Kidney epithelial cell (primary cell): ENCODE results near the gene CENPT. TPM values are rescaled to one million over a fixed set of nuclear protein-coding genes. Genes with fewer than 3 reads are reported as not detected.

Experiments used
- DNase-seq: peaks from one replicate; pipeline ENCODE4 v3.0.0-alpha.2; 2010; ENCODE audit warnings: low read depth
- H3K27me3 ChIP-seq: 2 replicates; pipeline ENCODE4 v1.6.0; 2011; ENCODE audit warnings: low read length; ENCODE audit not compliant: control insufficient read depth, insufficient read depth
- H3K36me3 ChIP-seq: 2 replicates; pipeline ENCODE4 v1.5.1; 2011; ENCODE audit warnings: low read length; ENCODE audit not compliant: control insufficient read depth, insufficient read depth
- H3K4me3 ChIP-seq: 2 replicates; pipeline ENCODE4 v1.5.1; 2011; ENCODE audit warnings: low read depth, mild to moderate bottlenecking, control low read depth, low read length
- CTCF ChIP-seq: IDR thresholded peaks from 2 replicates; pipeline ENCODE4 v1.5.1; 2011; ENCODE audit warnings: mild to moderate bottlenecking, moderate library complexity, low read length, control low read depth, inconsistent platforms; ENCODE audit not compliant: insufficient read depth, poor library complexity, severe bottlenecking
- total RNA-seq: library from RNA; depleted of rRNA; stranded (reverse); fragments of >200 nt; gene quantifications from 2 replicates; pipeline ENCODE4 v1.2.3, GENCODE V29; 2015

CENPT gene, protein sequence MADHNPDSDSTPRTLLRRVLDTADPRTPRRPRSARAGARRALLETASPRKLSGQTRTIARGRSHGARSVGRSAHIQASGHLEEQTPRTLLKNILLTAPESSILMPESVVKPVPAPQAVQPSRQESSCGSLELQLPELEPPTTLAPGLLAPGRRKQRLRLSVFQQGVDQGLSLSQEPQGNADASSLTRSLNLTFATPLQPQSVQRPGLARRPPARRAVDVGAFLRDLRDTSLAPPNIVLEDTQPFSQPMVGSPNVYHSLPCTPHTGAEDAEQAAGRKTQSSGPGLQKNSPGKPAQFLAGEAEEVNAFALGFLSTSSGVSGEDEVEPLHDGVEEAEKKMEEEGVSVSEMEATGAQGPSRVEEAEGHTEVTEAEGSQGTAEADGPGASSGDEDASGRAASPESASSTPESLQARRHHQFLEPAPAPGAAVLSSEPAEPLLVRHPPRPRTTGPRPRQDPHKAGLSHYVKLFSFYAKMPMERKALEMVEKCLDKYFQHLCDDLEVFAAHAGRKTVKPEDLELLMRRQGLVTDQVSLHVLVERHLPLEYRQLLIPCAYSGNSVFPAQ
- total RNA-seq, result 30.3 and 45.5 TPM in 2 replicates

- H3K36me3 ChIP-seq, result peaks cover 3% of the 10 kb centered on the region
- DNase-seq, result no peak
- TF ChIP-seq CTCF, result no peak
- no peaks in the 10 kb centered on the region for H3K27me3 ChIP-seq
- peak within 1 kb of the TSS; percentile 96 for H3K4me3 ChIP-seq
Measured at GRCh38 chr16:67847064-67847861, at the start of gene CENPT. TSS of gene CENPT (minus strand) at chr16:67847693. CDS start at chr16:67833859, 13,834 bp downstream.

DNA sequence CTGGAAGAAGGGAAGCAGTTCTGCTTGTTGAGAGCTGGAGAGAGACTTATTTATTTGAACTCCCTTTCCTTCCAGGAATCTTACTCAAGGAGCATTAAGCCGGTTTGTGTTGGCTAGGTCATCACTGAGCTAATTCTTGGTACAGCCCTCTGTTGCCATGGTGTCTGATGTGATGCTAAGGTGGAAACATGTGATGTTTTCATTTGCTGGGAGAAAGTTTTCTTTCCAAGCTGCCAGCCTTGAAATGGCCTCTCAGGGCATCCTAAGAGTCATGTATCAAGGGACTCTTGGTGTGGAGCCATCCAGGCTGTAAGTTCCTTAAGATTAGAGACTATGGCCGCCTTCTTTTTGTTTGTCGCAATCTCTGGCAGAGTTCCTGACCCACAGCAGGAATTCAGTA lies 49.7 kb upstream of the CENPT start:
- Histone ChIP-seq H3K4me3 (no peak overlapping the region), H3K27me3 (no peaks in the 10 kb centered on the region), H3K36me3 (no peaks in the 10 kb centered on the region)
- no peak for TF ChIP-seq CTCF
- DNase-seq, result no peak

DNA sequence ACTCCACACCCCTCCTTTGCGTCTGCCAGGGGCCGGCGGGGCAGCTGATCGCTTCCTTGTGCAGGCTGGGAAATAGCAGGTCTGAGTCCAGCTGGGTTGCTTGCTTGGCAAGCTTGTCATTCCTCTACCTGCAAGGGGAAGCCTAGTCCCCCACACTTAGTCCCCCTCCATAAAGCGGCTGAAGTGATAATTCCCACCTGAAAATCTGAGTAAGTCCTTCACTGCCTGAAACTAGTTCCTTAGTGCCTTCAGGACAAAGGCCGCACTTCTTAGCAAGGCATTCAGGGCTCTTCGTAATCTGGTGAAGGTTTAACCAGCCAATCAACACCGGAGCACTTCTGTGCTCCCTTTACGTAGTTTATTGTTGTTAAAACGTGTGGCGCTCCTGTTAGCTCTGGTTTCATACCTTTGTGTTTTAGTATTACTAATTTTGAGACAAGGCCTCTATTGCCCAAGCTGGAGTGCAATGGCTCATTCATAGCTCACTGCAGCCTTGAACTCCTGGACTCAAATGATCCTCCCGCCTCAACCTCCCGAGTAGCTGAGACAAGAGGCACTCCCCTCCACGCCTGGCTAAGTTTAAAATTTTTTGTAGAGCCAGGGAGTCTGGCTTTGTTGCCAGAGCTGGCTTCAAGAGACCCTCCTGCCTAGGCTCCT lies 46.4 kb upstream of the CENPT start:
- TF ChIP-seq CTCF, result no peak
- Histone ChIP-seq H3K36me3 (no peaks in the 10 kb centered on the region), H3K27me3 (no peaks in the 10 kb centered on the region), H3K4me3 (peak overlapping the region; percentile 91)
- no peak for DNase-seq

GRCh38 chr16:67892899-67893742 lies 45.6 kb upstream of the CENPT start, which contains the start of gene PSKH1:
TSS of gene PSKH1 (plus strand) at chr16:67893254. CDS start at chr16:67908750, 15,496 bp downstream.
- DNase-seq, result peak; percentile 76
- H3K27me3 ChIP-seq, result no peaks in the 10 kb centered on the region
- no peak for TF ChIP-seq CTCF
- H3K4me3 ChIP-seq, result peak within 1 kb of the TSS; percentile 91
- no peaks in the 10 kb centered on the region for H3K36me3 ChIP-seq

DNA sequence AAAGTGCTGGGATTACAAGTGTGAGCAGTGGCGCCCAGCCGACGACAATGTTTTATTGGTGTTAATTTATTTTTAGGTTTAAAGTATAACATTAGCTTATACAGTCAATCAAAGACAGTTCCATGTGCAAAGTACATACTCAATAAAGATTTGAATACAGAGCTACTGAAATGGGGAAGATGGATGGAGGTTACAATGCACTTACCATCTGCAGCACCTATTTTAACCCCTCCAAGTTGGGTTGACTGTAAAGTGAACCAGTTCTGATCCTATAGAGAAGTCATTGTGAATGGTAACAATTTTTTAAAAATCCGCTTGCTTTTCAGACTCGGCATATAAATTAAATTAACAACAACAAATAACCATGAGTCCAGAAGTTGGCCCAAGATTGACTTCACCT lies 44.9 kb upstream of the CENPT start:
- no peak for DNase-seq
- Histone ChIP-seq H3K4me3 (peak overlapping the region; percentile 37), H3K36me3 (no peaks in the 10 kb centered on the region), H3K27me3 (no peaks in the 10 kb centered on the region)
- no peak for TF ChIP-seq CTCF
